GM12891 (cell line): Measurements from ENCODE around the gene SDK1.

Experiments used
- PAX5 ChIP-seq: IDR thresholded peaks from 2 replicates; pipeline ENCODE4 v1.6.1; 2011; ENCODE audit warnings: low read length, moderate library complexity, mild to moderate bottlenecking; ENCODE audit not compliant: insufficient read depth, severe bottlenecking
- POLR2A ChIP-seq: IDR thresholded peaks from 2 replicates; pipeline ENCODE4 v1.6.1; 2011; ENCODE audit warnings: low read depth, low read length, control low read depth
- POLR2AphosphoS5 ChIP-seq: IDR thresholded peaks from 2 replicates; pipeline ENCODE4 v1.6.1; 2011; ENCODE audit warnings: low read depth, low read length, control low read depth
- POU2F2 ChIP-seq: IDR thresholded peaks from 2 replicates; pipeline ENCODE4 v1.6.1; 2011; ENCODE audit warnings: low read depth, mild to moderate bottlenecking, control low read depth, low read length, moderate library complexity

GRCh38 chr7:4134631-4135030 is 833.6 kb downstream of the SDK1 start:
- TF ChIP-seq POLR2A, result no peak
- TF ChIP-seq POU2F2, result no peak
- TF ChIP-seq POLR2AphosphoS5, result no peak
- TF ChIP-seq PAX5, result no peak
